DOHH2 (cell line): ENCODE results near the gene C20orf173.

ENCODE experiments used
- H3F3A ChIP-seq: fragments of 200-600 bp; sonication (generic), shearing (Covaris generic); 2 replicates; pipeline ENCODE4 v1.6.0; 2016; ENCODE audit warnings: antibody characterized with exemption, mild to moderate bottlenecking; ENCODE audit not compliant: control insufficient read depth, insufficient read depth
- H3K27ac ChIP-seq: fragments of 200-600 bp; sonication (generic); 2 replicates; pipeline ENCODE4 v1.5.1; 2014; ENCODE audit warnings: low read depth, mild to moderate bottlenecking, low read length, moderate library complexity
- H3K27me3 ChIP-seq: fragments of 200-600 bp; sonication (generic); 2 replicates; pipeline ENCODE4 v1.6.1; 2014; ENCODE audit warnings: mild to moderate bottlenecking, low read length, mixed read lengths; ENCODE audit not compliant: control insufficient read depth
- H3K36me3 ChIP-seq: fragments of 200-600 bp; sonication (generic); 2 replicates; pipeline ENCODE4 v1.6.1; 2014; ENCODE audit warnings: mild to moderate bottlenecking, low read length, moderate library complexity, mixed read lengths; ENCODE audit not compliant: control insufficient read depth
- H3K4me1 ChIP-seq: fragments of 200-600 bp; sonication (generic); 2 replicates; pipeline ENCODE4 v1.6.1; 2014; ENCODE audit warnings: mild to moderate bottlenecking, low read length, mixed read lengths; ENCODE audit not compliant: control insufficient read depth
- H3K4me2 ChIP-seq: fragments of 200-600 bp; sonication (generic); 2 replicates; pipeline ENCODE4 v1.6.0; 2014; ENCODE audit warnings: mild to moderate bottlenecking, low read length, moderate library complexity
- H3K4me3 ChIP-seq: fragments of 200-600 bp; sonication (generic); 2 replicates; pipeline ENCODE4 v1.5.1; 2014; ENCODE audit warnings: mild to moderate bottlenecking, low read length, mixed read lengths
- H3K79me2 ChIP-seq: fragments of 200-600 bp; sonication (generic); 2 replicates; pipeline ENCODE4 v1.6.1; 2014; ENCODE audit warnings: mild to moderate bottlenecking, low read length, mixed read lengths; ENCODE audit not compliant: control insufficient read depth
- H3K9me2 ChIP-seq: fragments of 200-600 bp; sonication (generic); replicated peaks from 2 replicates; pipeline ENCODE4 v1.6.1; 2014; ENCODE audit warnings: mild to moderate bottlenecking, low read length, mixed read lengths; ENCODE audit not compliant: control insufficient read depth
- H3K9me3 ChIP-seq: fragments of 200-600 bp; sonication (generic); 2 replicates; pipeline ENCODE4 v1.6.1; 2014; ENCODE audit warnings: antibody characterized with exemption, low read length, mixed read lengths; ENCODE audit not compliant: control insufficient read depth, insufficient read depth
- H4K20me1 ChIP-seq: fragments of 200-600 bp; sonication (generic); 2 replicates; pipeline ENCODE4 v1.6.0; 2014; ENCODE audit warnings: low read depth, mild to moderate bottlenecking, antibody characterized with exemption, low read length, moderate library complexity; ENCODE audit not compliant: control insufficient read depth, insufficient read depth
- EZH2phosphoT487 ChIP-seq: fragments of 200-600 bp; sonication (generic); IDR thresholded peaks from 2 replicates; pipeline ENCODE4 v1.6.1; 2017; ENCODE audit warnings: borderline replicate concordance, mild to moderate bottlenecking, antibody characterized with exemption, low read length, moderate library complexity, mixed read lengths
- TF ChIP-seq, protein P1 (sequence below): fragments of 200-600 bp; sonication (generic); IDR thresholded peaks from one replicate; pipeline ENCODE4 v1.5.1; 2014; ENCODE audit warnings: antibody characterized with exemption, mild to moderate bottlenecking, low read depth, low read length; ENCODE audit not compliant: poor library complexity, severe bottlenecking

Gene C20orf173

DNA sequence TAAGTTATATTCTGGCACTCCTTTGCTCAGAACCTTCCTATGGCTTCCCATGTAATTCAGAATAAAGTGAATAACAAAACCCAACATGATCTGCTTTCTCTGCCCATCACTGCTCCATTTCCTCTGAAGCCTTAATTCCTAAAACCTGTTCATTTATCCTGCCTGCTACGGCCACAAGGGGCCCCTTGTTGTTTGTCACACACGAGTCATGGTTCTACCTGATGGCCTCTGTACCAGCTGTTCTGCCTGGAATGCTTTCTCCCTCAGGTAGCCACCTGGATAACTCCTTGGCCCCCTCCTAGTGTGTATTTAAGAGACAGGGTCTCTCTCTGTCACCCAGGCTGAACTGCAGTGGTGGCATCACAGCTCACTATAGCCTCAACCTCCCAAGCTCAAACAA lies 39.2 kb upstream of the C20orf173 start:
- H3K4me1 ChIP-seq, result no peaks in the 10 kb centered on the region
- H3K4me3 ChIP-seq, result no peak overlapping the region
- H3K79me2 ChIP-seq, result no peaks in the 10 kb centered on the region

DNA sequence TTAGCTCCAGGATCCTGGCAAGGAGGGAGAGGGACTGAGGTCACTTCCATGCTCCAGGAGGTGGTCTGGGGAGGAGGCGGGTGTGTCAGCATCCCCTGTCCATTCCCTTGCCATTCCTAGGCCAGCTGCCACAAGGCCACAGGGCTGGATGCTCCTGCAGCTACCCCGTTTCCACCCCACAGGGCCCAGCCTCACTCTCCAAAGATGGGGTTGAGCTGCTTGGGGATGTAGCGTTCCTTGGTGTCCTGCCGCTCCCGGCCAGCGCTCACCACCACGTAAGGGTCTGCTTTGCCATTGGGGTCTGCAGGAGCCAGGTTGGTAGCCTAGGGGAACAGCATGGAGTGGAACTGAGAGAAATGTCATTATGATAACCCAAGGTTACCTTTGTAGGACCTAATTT lies 35.5 kb upstream of the C20orf173 start:
- Histone ChIP-seq H3K79me2 (no peaks in the 10 kb centered on the region), H3K9me3 (no peaks in the 10 kb centered on the region), H3K4me2 (no peak overlapping the region), H3F3A (no peaks in the 10 kb centered on the region), H3K36me3 (no peaks in the 10 kb centered on the region), H3K27ac (no peak overlapping the region), H4K20me1 (no peaks in the 10 kb centered on the region), H3K4me1 (peaks cover 8% of the 10 kb centered on the region; the same call in 1 of the 2 replicates), H3K9me2 (no peaks in the 10 kb centered on the region), H3K27me3 (peaks cover 2% of the 10 kb centered on the region; the same call in 1 of the 2 replicates), H3K4me3 (no peak overlapping the region)
- TF ChIP-seq, protein P1, sequence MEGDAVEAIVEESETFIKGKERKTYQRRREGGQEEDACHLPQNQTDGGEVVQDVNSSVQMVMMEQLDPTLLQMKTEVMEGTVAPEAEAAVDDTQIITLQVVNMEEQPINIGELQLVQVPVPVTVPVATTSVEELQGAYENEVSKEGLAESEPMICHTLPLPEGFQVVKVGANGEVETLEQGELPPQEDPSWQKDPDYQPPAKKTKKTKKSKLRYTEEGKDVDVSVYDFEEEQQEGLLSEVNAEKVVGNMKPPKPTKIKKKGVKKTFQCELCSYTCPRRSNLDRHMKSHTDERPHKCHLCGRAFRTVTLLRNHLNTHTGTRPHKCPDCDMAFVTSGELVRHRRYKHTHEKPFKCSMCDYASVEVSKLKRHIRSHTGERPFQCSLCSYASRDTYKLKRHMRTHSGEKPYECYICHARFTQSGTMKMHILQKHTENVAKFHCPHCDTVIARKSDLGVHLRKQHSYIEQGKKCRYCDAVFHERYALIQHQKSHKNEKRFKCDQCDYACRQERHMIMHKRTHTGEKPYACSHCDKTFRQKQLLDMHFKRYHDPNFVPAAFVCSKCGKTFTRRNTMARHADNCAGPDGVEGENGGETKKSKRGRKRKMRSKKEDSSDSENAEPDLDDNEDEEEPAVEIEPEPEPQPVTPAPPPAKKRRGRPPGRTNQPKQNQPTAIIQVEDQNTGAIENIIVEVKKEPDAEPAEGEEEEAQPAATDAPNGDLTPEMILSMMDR, result no peak
- TF ChIP-seq EZH2phosphoT487, result no peak

More for the DNA sequence above, 39.2 kb upstream of the C20orf173 start:
- Histone ChIP-seq H3K36me3 (no peaks in the 10 kb centered on the region), H3K27me3 (peaks cover 2% of the 10 kb centered on the region; the same call in 1 of the 2 replicates), H4K20me1 (no peaks in the 10 kb centered on the region), H3K27ac (no peak overlapping the region), H3K9me3 (no peaks in the 10 kb centered on the region), H3F3A (no peaks in the 10 kb centered on the region), H3K4me2 (no peak overlapping the region), H3K9me2 (no peaks in the 10 kb centered on the region)
- TF ChIP-seq, protein P1, result peak; percentile 45
- TF ChIP-seq EZH2phosphoT487, result no peak

DNA sequence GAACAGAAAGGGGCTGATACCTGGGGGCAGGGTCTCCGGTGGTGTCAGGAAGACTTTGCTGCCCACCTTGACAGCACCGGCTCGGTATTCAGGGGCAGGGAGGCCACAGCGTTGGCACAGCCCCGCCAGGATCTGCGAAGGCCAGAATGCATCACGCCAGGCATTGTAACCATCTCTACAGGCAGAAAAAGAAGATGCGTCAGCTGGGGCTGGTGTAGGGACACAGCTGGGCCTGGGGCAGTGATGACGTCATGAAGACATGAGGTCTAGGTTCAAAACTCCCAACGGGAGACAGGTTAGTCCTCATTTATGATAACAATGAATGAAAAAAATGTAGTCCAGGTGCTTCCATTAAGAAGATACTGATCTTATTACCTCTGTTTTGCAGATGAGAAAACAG lies 34.4 kb upstream of the C20orf173 start:
- Histone ChIP-seq H4K20me1 (no peaks in the 10 kb centered on the region), H3K27me3 (peaks cover 2% of the 10 kb centered on the region; the same call in 1 of the 2 replicates), H3K4me1 (peaks cover 8% of the 10 kb centered on the region; the same call in 1 of the 2 replicates), H3K79me2 (no peaks in the 10 kb centered on the region), H3K27ac (no peak overlapping the region), H3K9me3 (no peaks in the 10 kb centered on the region), H3K9me2 (no peaks in the 10 kb centered on the region), H3K36me3 (no peaks in the 10 kb centered on the region), H3K4me2 (no peak overlapping the region), H3F3A (no peaks in the 10 kb centered on the region), H3K4me3 (no peak overlapping the region)
- no peak for TF ChIP-seq EZH2phosphoT487
- TF ChIP-seq, protein P1, result no peak
